Vagina (tissue), 2 donors: ENCODE results near the gene RPGR. TPM values are rescaled to one million over a fixed set of nuclear protein-coding genes. Genes with fewer than 3 reads are reported as not detected.

Source experiments
- DNase-seq, 2 donors: peaks; one replicate each; pipeline ENCODE4 v3.0.0-alpha.2; 2017; ENCODE audit errors: extremely low spot score in 2 of 2
- H3K27ac ChIP-seq: fragments of 200-600 bp; sonication (generic); one replicate; pipeline ENCODE4 v1.5.1; 2019
- H3K27me3 ChIP-seq: fragments of 200-600 bp; sonication (generic); one replicate; pipeline ENCODE4 v1.5.1; 2019
- H3K36me3 ChIP-seq, 2 donors: fragments of 200-600 bp; sonication (generic); one replicate each; pipeline ENCODE4 v1.5.1; 2017 to 2019
- H3K4me1 ChIP-seq: fragments of 200-600 bp; sonication (generic); one replicate; pipeline ENCODE4 v1.5.1; 2019
- H3K4me3 ChIP-seq, 2 donors: fragments of 200-600 bp; sonication (generic); 1 replicate in 1 of 2; 2 replicates in 1 of 2; pipeline ENCODE4 v1.5.1; 2016 to 2019
- H3K9me3 ChIP-seq: fragments of 200-600 bp; sonication (generic); one replicate; pipeline ENCODE4 v1.5.1; 2019
- CTCF ChIP-seq, 3 experiments: fragments of 450-650 bp in 2 of 3; fragments of 200-600 bp in 1 of 3; sonication (generic) in 1 of 3; IDR thresholded peaks; one replicate each; pipeline ENCODE4 v1.5.1; 2017 to 2019; ENCODE audit warnings: antibody characterized with exemption in 3 of 3, mild to moderate bottlenecking in 2 of 3, moderate library complexity in 2 of 3
- POLR2A ChIP-seq, 2 donors: fragments of 450-650 bp; IDR thresholded peaks; one replicate each; pipeline ENCODE4 v1.6.1; 2017; ENCODE audit warnings: antibody characterized with exemption in 2 of 2, mild to moderate bottlenecking in 2 of 2, moderate library complexity in 2 of 2
- POLR2AphosphoS5 ChIP-seq, 2 donors: sonication (generic); formaldehyde crosslinking; IDR thresholded peaks; one replicate each; pipeline ENCODE4 v1.9.0; 2017; ENCODE audit warnings: antibody characterized with exemption in 2 of 2, mild to moderate bottlenecking in 2 of 2, low read depth in 1 of 2; ENCODE audit not compliant: insufficient read depth in 1 of 2
- intact Hi-C: fragments of 100-400 bp; cut with DNase I; formaldehyde crosslinking; loops from one replicate; pipeline ENCODE4 v1.15.1; 2023
- total RNA-seq: library from RNA; depleted of rRNA; stranded (reverse); fragments of >200 nt; gene quantifications from one replicate; pipeline ENCODE4 v1.2.3, GENCODE V29; 2016

The RPGR gene
- total RNA-seq, 1 donor from 2014 or later, result 15.0 TPM

- no peak overlapping the region for H3K27ac ChIP-seq
- no peak for TF ChIP-seq POLR2AphosphoS5 (IDR thresholded peaks at IDR 0.05; ENCODE audit: insufficient read depth in 1 of 2, low read depth in 1 of 2)
- TF ChIP-seq CTCF (IDR thresholded peaks at IDR 0.05), result no peak
- TF ChIP-seq POLR2A (IDR thresholded peaks at IDR 0.05), result no peak
- intact Hi-C loops, result no loop called here
Observed at GRCh38 chrX:38249965-38250364, 77.3 kb downstream of the RPGR start.

GRCh38 chrX:38247051-38247450 lies 80.3 kb downstream of the RPGR start:
- H3K27ac ChIP-seq, result no peak overlapping the region

More at GRCh38 chrX:38249965-38250364, 77.3 kb downstream of the RPGR start:
- Histone ChIP-seq H3K27me3 (no peaks in the 10 kb centered on the region), H3K36me3 (no peaks in the 10 kb centered on the region), H3K4me3 (no peak overlapping the region), H3K9me3 (no peaks in the 10 kb centered on the region), H3K4me1 (no peaks in the 10 kb centered on the region)
- no peak for DNase-seq

GRCh38 chrX:38240541-38240940 lies 86.8 kb downstream of the RPGR start:
- Histone ChIP-seq H3K27me3 (no peaks in the 10 kb centered on the region), H3K9me3 (no peaks in the 10 kb centered on the region), H3K27ac (no peak overlapping the region), H3K36me3 (no peaks in the 10 kb centered on the region), H3K4me3 (no peak overlapping the region), H3K4me1 (no peaks in the 10 kb centered on the region)
- DNase-seq, result no peak
- TF ChIP-seq CTCF (IDR thresholded peaks at IDR 0.05), result no peak
- TF ChIP-seq POLR2AphosphoS5 (IDR thresholded peaks at IDR 0.05; ENCODE audit: insufficient read depth in 1 of 2, low read depth in 1 of 2), result no peak
- no peak for TF ChIP-seq POLR2A (IDR thresholded peaks at IDR 0.05)
- intact Hi-C loops, result no loop called here

More at GRCh38 chrX:38247051-38247450, 80.3 kb downstream of the RPGR start:
- intact Hi-C loops, result no loop called here
- Histone ChIP-seq H3K9me3 (no peaks in the 10 kb centered on the region), H3K36me3 (no peaks in the 10 kb centered on the region), H3K4me3 (no peak overlapping the region), H3K27me3 (no peaks in the 10 kb centered on the region), H3K4me1 (no peaks in the 10 kb centered on the region)
- TF ChIP-seq POLR2AphosphoS5 (IDR thresholded peaks at IDR 0.05; ENCODE audit: insufficient read depth in 1 of 2, low read depth in 1 of 2) (no peak), POLR2A (IDR thresholded peaks at IDR 0.05) (no peak), CTCF (IDR thresholded peaks at IDR 0.05) (no peak)
- no peak for DNase-seq

GRCh38 chrX:38236901-38237615 lies 90.3 kb downstream of the RPGR start:
- H3K4me1 ChIP-seq, result peaks cover 7% of the 10 kb centered on the region
- H3K4me3 ChIP-seq, result no peak overlapping the region
- no peaks in the 10 kb centered on the region for H3K27me3 ChIP-seq
- intact Hi-C loops, result no loop called here
- TF ChIP-seq CTCF (IDR thresholded peaks at IDR 0.05) (no peak), POLR2A (IDR thresholded peaks at IDR 0.05) (no peak), POLR2AphosphoS5 (IDR thresholded peaks at IDR 0.05; ENCODE audit: insufficient read depth in 1 of 2, low read depth in 1 of 2) (no peak)
- H3K36me3 ChIP-seq, result no peaks in the 10 kb centered on the region
- H3K9me3 ChIP-seq, result no peaks in the 10 kb centered on the region
- DNase-seq, result no peak
- no peak overlapping the region for H3K27ac ChIP-seq

- TF ChIP-seq CTCF (IDR thresholded peaks at IDR 0.05) (no peak), POLR2AphosphoS5 (IDR thresholded peaks at IDR 0.05; ENCODE audit: insufficient read depth in 1 of 2, low read depth in 1 of 2) (no peak), POLR2A (IDR thresholded peaks at IDR 0.05) (no peak)
- H3K36me3 ChIP-seq, result no peaks in the 10 kb centered on the region
- intact Hi-C loops, result no loop called here
- no peak for DNase-seq
- H3K9me3 ChIP-seq, result no peaks in the 10 kb centered on the region
- H3K27me3 ChIP-seq, result no peaks in the 10 kb centered on the region
- peaks cover 7% of the 10 kb centered on the region for H3K4me1 ChIP-seq
- H3K4me3 ChIP-seq, result no peak overlapping the region
- no peak overlapping the region for H3K27ac ChIP-seq
Observed at GRCh38 chrX:38233891-38234667, 93.2 kb downstream of the RPGR start.
